H1 (cell line): ENCODE results near the gene HLTF. TPM values are rescaled to one million over a fixed set of nuclear protein-coding genes. Genes with fewer than 3 reads are reported as not detected.

Experiments used
- CBX8 ChIP-seq: fragments of 300-800, 300-1000 bp; sonication (generic); IDR thresholded peaks from 2 replicates; pipeline ENCODE4 v1.7.1; 2016; ENCODE audit warnings: low read depth, low read length, borderline replicate concordance
- CHD1 ChIP-seq: IDR thresholded peaks from 2 replicates; pipeline ENCODE4 v1.6.1; 2012; ENCODE audit warnings: low read depth, low read length, improper control_type of control experiment
- POLR2AphosphoS5 ChIP-seq: IDR thresholded peaks from 2 replicates; pipeline ENCODE4 v1.6.1; 2011; ENCODE audit warnings: low read depth, low read length
- SIX5 ChIP-seq: IDR thresholded peaks from 2 replicates; pipeline ENCODE4 v1.6.1; 2011; ENCODE audit warnings: mild to moderate bottlenecking, low read depth, low read length
- polyA plus RNA-seq, 7 experiments: library from polyadenylated mRNA; depleted of rRNA in 3 of 7; stranded (reverse) in 5 of 7; unstranded in 2 of 7; fragments of >200 nt in 5 of 7; fragments of 200-250 nt in 2 of 7; gene quantifications; 1 replicate in 5 of 7; 2 replicates in 1 of 7; 4 replicates in 1 of 7; pipeline versions ENCODE4 v1.2.1 to v1.2.3, GENCODE V29; 2011 to 2013; ENCODE audit warnings: missing spikeins in 2 of 7, mixed read lengths in 2 of 7
- total RNA-seq: library from RNA; stranded (reverse); fragmentation: NEBNext Ultra II Directional; extraction: Animal tissue kit (Norgen Biotek cat#: 25700); gene quantifications from 2 replicates; pipeline ENCODE4 v1.2.1, GENCODE V29; 2021
- TF ChIP-seq, protein P1 (sequence below), 3 experiments: IDR thresholded peaks; 1 replicate in 2 of 3; 2 replicates in 1 of 3; pipeline versions ENCODE4 v1.5.1 to v1.6.1; 2011; ENCODE audit warnings: low read length in 3 of 3, mild to moderate bottlenecking in 3 of 3, inconsistent platforms in 2 of 3, low read depth in 1 of 3, moderate library complexity in 1 of 3; ENCODE audit not compliant: insufficient read depth in 1 of 3; ENCODE audit errors: control extremely low read depth in 1 of 3

Gene HLTF
- total and polyA plus RNA-seq, 2 of the 8 experiments (the other 6 are each of a cell fraction or from before 2014, with no cell fraction given), result 18.1 to 60.3 TPM

DNA sequence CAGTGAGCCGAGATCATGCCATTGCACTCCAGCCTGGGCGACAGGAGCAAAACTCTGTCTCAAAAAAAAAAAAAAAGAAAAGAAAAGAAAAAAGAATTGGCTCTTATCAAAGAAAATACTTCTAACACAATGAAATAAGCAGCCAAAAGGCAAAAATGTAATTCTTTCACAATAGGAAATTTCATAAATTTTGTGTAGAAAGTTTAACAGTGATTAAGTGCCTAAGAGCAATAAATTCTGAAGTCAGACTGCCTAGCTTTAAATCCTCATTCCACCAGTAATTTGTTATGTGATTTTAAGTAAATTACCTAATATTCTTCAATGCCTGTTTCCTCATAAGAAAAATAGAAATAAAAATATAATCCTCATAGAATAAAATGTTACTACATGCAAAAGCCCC lies 24.6 kb downstream of the HLTF start (continued):
- TF ChIP-seq CHD1, result no peak
- no peak for TF ChIP-seq SIX5
- TF ChIP-seq POLR2AphosphoS5, result no peak
- TF ChIP-seq CBX8, result no peak
- TF ChIP-seq, protein P1, sequence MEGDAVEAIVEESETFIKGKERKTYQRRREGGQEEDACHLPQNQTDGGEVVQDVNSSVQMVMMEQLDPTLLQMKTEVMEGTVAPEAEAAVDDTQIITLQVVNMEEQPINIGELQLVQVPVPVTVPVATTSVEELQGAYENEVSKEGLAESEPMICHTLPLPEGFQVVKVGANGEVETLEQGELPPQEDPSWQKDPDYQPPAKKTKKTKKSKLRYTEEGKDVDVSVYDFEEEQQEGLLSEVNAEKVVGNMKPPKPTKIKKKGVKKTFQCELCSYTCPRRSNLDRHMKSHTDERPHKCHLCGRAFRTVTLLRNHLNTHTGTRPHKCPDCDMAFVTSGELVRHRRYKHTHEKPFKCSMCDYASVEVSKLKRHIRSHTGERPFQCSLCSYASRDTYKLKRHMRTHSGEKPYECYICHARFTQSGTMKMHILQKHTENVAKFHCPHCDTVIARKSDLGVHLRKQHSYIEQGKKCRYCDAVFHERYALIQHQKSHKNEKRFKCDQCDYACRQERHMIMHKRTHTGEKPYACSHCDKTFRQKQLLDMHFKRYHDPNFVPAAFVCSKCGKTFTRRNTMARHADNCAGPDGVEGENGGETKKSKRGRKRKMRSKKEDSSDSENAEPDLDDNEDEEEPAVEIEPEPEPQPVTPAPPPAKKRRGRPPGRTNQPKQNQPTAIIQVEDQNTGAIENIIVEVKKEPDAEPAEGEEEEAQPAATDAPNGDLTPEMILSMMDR (IDR thresholded peaks at IDR 0.05; ENCODE audit: control extremely low read depth in 1 of 3, insufficient read depth in 1 of 3, low read depth in 1 of 3, low read length in 3 of 3), result no peak
